Thyroid gland (tissue), 4 donors: ENCODE results near the gene GIGYF1. TPM values are rescaled to one million over a fixed set of nuclear protein-coding genes. Genes with fewer than 3 reads are reported as not detected.
A peak's percentile ranks its signal among the peaks of the same experiment; 100 is the strongest.

ENCODE experiments used
- DNase-seq, 2 donors: peaks; one replicate each; pipeline ENCODE4 v3.0.0-alpha.2; 2019
- H3K27ac ChIP-seq, 3 donors: fragments of 200-600 bp; sonication (generic); 1 replicate in 2 of 3; 2 replicates in 1 of 3; pipeline ENCODE4 v1.5.1; 2016 to 2019; ENCODE audit warnings: mild to moderate bottlenecking in 1 of 3, moderate library complexity in 1 of 3
- H3K27me3 ChIP-seq: fragments of 200-600 bp; sonication (generic); one replicate; pipeline ENCODE4 v1.5.1; 2019
- H3K36me3 ChIP-seq, 2 donors: fragments of 200-600 bp; sonication (generic); one replicate each; pipeline ENCODE4 v1.5.1; 2016 to 2019
- H3K4me1 ChIP-seq, 2 donors: fragments of 200-600 bp; sonication (generic); one replicate each; pipeline ENCODE4 v1.5.1; 2017 to 2019
- H3K4me3 ChIP-seq, 3 donors: fragments of 200-600 bp; sonication (generic); replicated peaks in 1 of 3; 1 replicate in 2 of 3; 2 replicates in 1 of 3; pipeline ENCODE4 v1.5.1; 2016; ENCODE audit warnings: mild to moderate bottlenecking in 1 of 3
- H3K9me3 ChIP-seq: fragments of 200-600 bp; sonication (generic); one replicate; pipeline ENCODE4 v1.5.1; 2017
- CTCF ChIP-seq, 6 experiments: fragments of 200-600 bp in 3 of 6; fragments of 450-650 bp in 3 of 6; sonication (generic) in 3 of 6; IDR thresholded peaks; one replicate each; pipeline ENCODE4 v1.5.1; 2016 to 2019; ENCODE audit warnings: antibody characterized with exemption in 6 of 6, mild to moderate bottlenecking in 2 of 6, inconsistent platforms in 1 of 6, moderate library complexity in 1 of 6
- POLR2A ChIP-seq, 2 donors: fragments of 450-650 bp; IDR thresholded peaks; one replicate each; pipeline ENCODE4 v1.6.1; 2017; ENCODE audit warnings: antibody characterized with exemption in 2 of 2, mild to moderate bottlenecking in 2 of 2, moderate library complexity in 1 of 2
- WGBS, 2 donors: methylation state at CpG; one replicate each; pipeline ENCODE4 v1.1.5; 2017; 5-methylcytosine and 5-hydroxymethylcytosine counted together
- intact Hi-C: fragments of 100-400 bp; cut with DNase I; formaldehyde crosslinking; loops from one replicate; pipeline ENCODE4 v1.15.1; 2023
- total RNA-seq, 4 donors: library from RNA; depleted of rRNA; stranded (reverse); fragments of >200 nt; gene quantifications; one replicate each; pipeline ENCODE4 v1.2.3, GENCODE V29; 2016

The GIGYF1 gene, protein sequence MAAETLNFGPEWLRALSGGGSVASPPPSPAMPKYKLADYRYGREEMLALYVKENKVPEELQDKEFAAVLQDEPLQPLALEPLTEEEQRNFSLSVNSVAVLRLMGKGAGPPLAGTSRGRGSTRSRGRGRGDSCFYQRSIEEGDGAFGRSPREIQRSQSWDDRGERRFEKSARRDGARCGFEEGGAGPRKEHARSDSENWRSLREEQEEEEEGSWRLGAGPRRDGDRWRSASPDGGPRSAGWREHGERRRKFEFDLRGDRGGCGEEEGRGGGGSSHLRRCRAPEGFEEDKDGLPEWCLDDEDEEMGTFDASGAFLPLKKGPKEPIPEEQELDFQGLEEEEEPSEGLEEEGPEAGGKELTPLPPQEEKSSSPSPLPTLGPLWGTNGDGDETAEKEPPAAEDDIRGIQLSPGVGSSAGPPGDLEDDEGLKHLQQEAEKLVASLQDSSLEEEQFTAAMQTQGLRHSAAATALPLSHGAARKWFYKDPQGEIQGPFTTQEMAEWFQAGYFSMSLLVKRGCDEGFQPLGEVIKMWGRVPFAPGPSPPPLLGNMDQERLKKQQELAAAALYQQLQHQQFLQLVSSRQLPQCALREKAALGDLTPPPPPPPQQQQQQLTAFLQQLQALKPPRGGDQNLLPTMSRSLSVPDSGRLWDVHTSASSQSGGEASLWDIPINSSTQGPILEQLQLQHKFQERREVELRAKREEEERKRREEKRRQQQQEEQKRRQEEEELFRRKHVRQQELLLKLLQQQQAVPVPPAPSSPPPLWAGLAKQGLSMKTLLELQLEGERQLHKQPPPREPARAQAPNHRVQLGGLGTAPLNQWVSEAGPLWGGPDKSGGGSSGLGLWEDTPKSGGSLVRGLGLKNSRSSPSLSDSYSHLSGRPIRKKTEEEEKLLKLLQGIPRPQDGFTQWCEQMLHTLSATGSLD (N-terminal part only)
- total RNA-seq, result 10 to 100 TPM; 30.5 to 46.9 (median 35.3) TPM

- 2% methylated on average over 4 to 9 of the region's 102 CpGs for WGBS, 2 donors
- peak within 1 kb of the TSS; percentile 75 to 89 (median 89) for H3K4me3 ChIP-seq
- intact Hi-C loops, result no loop called here
- peak; percentile 74 to 78 for DNase-seq
- H3K36me3 ChIP-seq, result no peaks in the 10 kb centered on the region
- peak within 1 kb of the TSS; percentile 66 to 83 (median 78) for H3K27ac ChIP-seq
- no peaks in the 10 kb centered on the region for H3K27me3 ChIP-seq
- TF ChIP-seq CTCF (IDR thresholded peaks at IDR 0.05) (no peak), POLR2A (IDR thresholded peaks at IDR 0.05) (peak in 1 of 2 donors; percentile 31)
- peaks cover 29 to 41% of the 10 kb centered on the region in 2 donors for H3K4me1 ChIP-seq
- H3K9me3 ChIP-seq, result no peaks in the 10 kb centered on the region
Measured at GRCh38 chr7:100694098-100694745, at the start of gene GIGYF1. Gene GIGYF1 (minus strand): TSS chr7:100694250. CDS start chr7:100688238, 6,012 bp downstream.

- TF ChIP-seq CTCF (IDR thresholded peaks at IDR 0.05) (no peak), POLR2A (IDR thresholded peaks at IDR 0.05) (no peak)
- no peak overlapping the region for H3K4me3 ChIP-seq
- H3K36me3 ChIP-seq, result no peaks in the 10 kb centered on the region
- H3K9me3 ChIP-seq, result no peaks in the 10 kb centered on the region
- no peaks in the 10 kb centered on the region for H3K27me3 ChIP-seq
- 90 to 91% methylated on average over 6 of the region's 6 CpGs for WGBS, 2 donors
- no peaks in the 10 kb centered on the region for H3K4me1 ChIP-seq
- DNase-seq, result no peak
- H3K27ac ChIP-seq, result no peak overlapping the region
- intact Hi-C loops, result no loop called here
Measured at GRCh38 chr7:100739934-100740333, 45.9 kb upstream of the GIGYF1 start.

GRCh38 chr7:100736671-100737070 is 42.6 kb upstream of the GIGYF1 start:
- H3K36me3 ChIP-seq, result no peaks in the 10 kb centered on the region
- no peaks in the 10 kb centered on the region for H3K9me3 ChIP-seq
- no peaks in the 10 kb centered on the region for H3K4me1 ChIP-seq
- WGBS, 2 donors, result 73 to 100% methylated on average over 1 to 5 of the region's 13 CpGs
- intact Hi-C loops, result no loop called here
- no peak for DNase-seq
- no peak for TF ChIP-seq CTCF (IDR thresholded peaks at IDR 0.05)
- no peaks in the 10 kb centered on the region for H3K27me3 ChIP-seq
- no peak overlapping the region for H3K27ac ChIP-seq
- H3K4me3 ChIP-seq, result no peak overlapping the region

- WGBS, 2 donors, result 79 to 91% methylated on average over 4 to 7 of the region's 7 CpGs
- no peaks in the 10 kb centered on the region for H3K9me3 ChIP-seq
- TF ChIP-seq CTCF (IDR thresholded peaks at IDR 0.05), result no peak
- no peak for TF ChIP-seq POLR2A (IDR thresholded peaks at IDR 0.05)
- no peak for DNase-seq
- H3K36me3 ChIP-seq, result no peaks in the 10 kb centered on the region
- H3K27ac ChIP-seq, result no peak overlapping the region
- no peaks in the 10 kb centered on the region for H3K4me1 ChIP-seq
- H3K27me3 ChIP-seq, result no peaks in the 10 kb centered on the region
- intact Hi-C loops, result no loop called here
- no peak overlapping the region for H3K4me3 ChIP-seq
Measured at GRCh38 chr7:100735730-100736129, 41.7 kb upstream of the GIGYF1 start.
